Adipocyte (in vitro differentiated cells): Measurements from ENCODE around the gene EFL1.
"Not testable (repeated sequence)": the region's sequence is repeated elsewhere in the genome, so short reads cannot be mapped to it uniquely, and the experiment has no call there.

ENCODE experiments used
- DNase-seq: peaks from one replicate; pipeline ENCODE4 v3.0.0-alpha.2; 2015; ENCODE audit warnings: low read depth
- H3K27me3 ChIP-seq: replicated peaks from 2 replicates; pipeline ENCODE4 v1.7.0; 2013; ENCODE audit warnings: mild to moderate bottlenecking, low read length, moderate library complexity; ENCODE audit not compliant: control insufficient read depth, insufficient read depth
- H3K36me3 ChIP-seq: 2 replicates; pipeline ENCODE4 v1.7.0; 2013; ENCODE audit warnings: low read length, mild to moderate bottlenecking, moderate library complexity; ENCODE audit not compliant: control insufficient read depth, insufficient read depth, severe bottlenecking
- H3K4me1 ChIP-seq: 2 replicates; pipeline ENCODE4 v1.7.0; 2013; ENCODE audit warnings: mild to moderate bottlenecking, low read length, moderate library complexity; ENCODE audit not compliant: control insufficient read depth, insufficient read depth
- H3K4me3 ChIP-seq: 2 replicates; pipeline ENCODE4 v1.7.0; 2013; ENCODE audit warnings: mild to moderate bottlenecking, low read length, moderate library complexity
- H3K9ac ChIP-seq: 2 replicates; pipeline ENCODE4 v1.7.0; 2013; ENCODE audit warnings: mild to moderate bottlenecking, low read length, moderate library complexity
- H3K9me3 ChIP-seq: 2 replicates; pipeline ENCODE4 v1.7.0; 2013; ENCODE audit warnings: mild to moderate bottlenecking, low read length, moderate library complexity; ENCODE audit not compliant: control insufficient read depth

Gene EFL1

GRCh38 chr15:82237944-82238534, 24.5 kb downstream of the EFL1 start:
- DNase-seq, H3K4me3 ChIP-seq, H3K27me3 ChIP-seq, H3K9ac ChIP-seq, H3K9me3 ChIP-seq, H3K4me1 ChIP-seq: not testable (repeated sequence)
- peaks cover 29% of the 10 kb centered on the region for H3K36me3 ChIP-seq

GRCh38 chr15:82231842-82232241, 30.7 kb downstream of the EFL1 start:
- H3K36me3 ChIP-seq = peaks cover 30% of the 10 kb centered on the region
- H3K9ac ChIP-seq = no peak overlapping the region
- DNase-seq = no peak
- H3K4me3 ChIP-seq = no peak overlapping the region
- no peaks in the 10 kb centered on the region for H3K27me3 ChIP-seq
- H3K9me3 ChIP-seq = no peaks in the 10 kb centered on the region
- H3K4me1 ChIP-seq = no peaks in the 10 kb centered on the region

- Histone ChIP-seq H3K36me3 (peaks cover 34% of the 10 kb centered on the region), H3K27me3 (no peaks in the 10 kb centered on the region), H3K4me1 (no peaks in the 10 kb centered on the region), H3K9ac (no peak overlapping the region), H3K9me3 (no peaks in the 10 kb centered on the region), H3K4me3 (no peak overlapping the region)
- no peak for DNase-seq
Measured at GRCh38 chr15:82231233-82231632, 31.3 kb downstream of the EFL1 start.

- Histone ChIP-seq H3K9ac (no peak overlapping the region), H3K4me1 (no peaks in the 10 kb centered on the region), H3K36me3 (peaks cover 37% of the 10 kb centered on the region), H3K4me3 (no peak overlapping the region), H3K27me3 (no peaks in the 10 kb centered on the region), H3K9me3 (no peaks in the 10 kb centered on the region)
- DNase-seq = peak; percentile 34
Measured at GRCh38 chr15:82228750-82229149, 33.8 kb downstream of the EFL1 start.

GRCh38 chr15:82221535-82221934, 41.0 kb downstream of the EFL1 start:
- H3K9ac ChIP-seq, H3K9me3 ChIP-seq, H3K4me3 ChIP-seq, H3K4me1 ChIP-seq, H3K27me3 ChIP-seq, DNase-seq: not testable (repeated sequence)
- peaks cover 22% of the 10 kb centered on the region for H3K36me3 ChIP-seq

- not testable (repeated sequence) for H3K4me3 ChIP-seq, H3K9me3 ChIP-seq, H3K4me1 ChIP-seq, H3K27me3 ChIP-seq, H3K9ac ChIP-seq, DNase-seq
- H3K36me3 ChIP-seq = peaks cover 23% of the 10 kb centered on the region
Measured at GRCh38 chr15:82216092-82216491, 46.4 kb downstream of the EFL1 start.

GRCh38 chr15:82212201-82212600, 50.3 kb downstream of the EFL1 start:
- H3K9me3 ChIP-seq, H3K36me3 ChIP-seq, H3K27me3 ChIP-seq, H3K4me1 ChIP-seq, H3K9ac ChIP-seq, DNase-seq, H3K4me3 ChIP-seq: not testable (repeated sequence)

- not testable (repeated sequence) for H3K36me3 ChIP-seq, DNase-seq, H3K9me3 ChIP-seq, H3K4me1 ChIP-seq, H3K4me3 ChIP-seq, H3K9ac ChIP-seq, H3K27me3 ChIP-seq
Measured at GRCh38 chr15:82210066-82210597, 52.4 kb downstream of the EFL1 start.

GRCh38 chr15:82204575-82204974, 58.0 kb downstream of the EFL1 start:
- DNase-seq, H3K27me3 ChIP-seq, H3K4me3 ChIP-seq, H3K36me3 ChIP-seq, H3K9ac ChIP-seq, H3K9me3 ChIP-seq, H3K4me1 ChIP-seq: not testable (repeated sequence)

- peak; percentile 92 for DNase-seq
- Histone ChIP-seq H3K9ac (no peak overlapping the region), H3K36me3 (no peaks in the 10 kb centered on the region), H3K4me1 (peaks cover 3% of the 10 kb centered on the region), H3K27me3 (no peaks in the 10 kb centered on the region), H3K9me3 (no peaks in the 10 kb centered on the region), H3K4me3 (no peak overlapping the region)
Measured at GRCh38 chr15:82197733-82198594, 64.6 kb downstream of the EFL1 start.

- H3K36me3 ChIP-seq = no peaks in the 10 kb centered on the region
- no peaks in the 10 kb centered on the region for H3K9me3 ChIP-seq
- no peak overlapping the region for H3K9ac ChIP-seq
- no peaks in the 10 kb centered on the region for H3K27me3 ChIP-seq
- no peak for DNase-seq
- peaks cover 7% of the 10 kb centered on the region for H3K4me1 ChIP-seq
- no peak overlapping the region for H3K4me3 ChIP-seq
Measured at GRCh38 chr15:82196353-82196752, 66.2 kb downstream of the EFL1 start.
